HG02943 (cell line): ENCODE results near the gene CCDC148.
"Not testable (repeated sequence)": the region's sequence is repeated elsewhere in the genome, so short reads cannot be mapped to it uniquely, and the experiment has no call there.

ENCODE experiments used
- ATAC-seq: cut with Tn5 transposase; IDR thresholded peaks from one replicate; pipeline ENCODE4 v1.9.1; 2021; ENCODE audit warnings: mild to moderate bottlenecking, low read depth, moderate library complexity; ENCODE audit not compliant: unreplicated experiment

Gene CCDC148

GRCh38 chr2:158484892-158485556, 28.5 kb upstream of the CCDC148 start:
- no peak for ATAC-seq

- no peak for ATAC-seq
These were observed 26.0 kb upstream of the CCDC148 start for GRCh38 chr2:158482594-158482993.

DNA sequence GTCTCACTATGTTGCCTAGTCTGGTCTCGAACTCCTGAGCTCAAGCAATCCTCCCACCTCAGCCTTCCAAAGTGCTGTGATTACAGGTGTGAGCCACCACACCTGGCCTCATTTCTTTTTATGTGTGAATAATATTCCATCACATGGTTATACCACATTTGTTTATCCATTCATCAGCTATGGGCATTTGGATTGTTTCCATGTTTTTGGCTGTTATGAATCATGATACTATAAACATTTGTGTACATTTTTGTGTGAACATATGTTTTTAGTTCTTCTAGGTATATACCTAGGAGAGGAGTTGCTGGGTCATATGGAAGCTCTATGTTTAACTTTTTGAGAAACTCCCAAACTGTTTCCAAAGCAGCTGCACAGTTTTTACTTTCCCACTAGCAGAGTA, 24.6 kb upstream of the CCDC148 start:
- ATAC-seq: no peak

- ATAC-seq: no peak
These were observed 22.3 kb upstream of the CCDC148 start for GRCh38 chr2:158478816-158479215.

GRCh38 chr2:158478237-158478636, 21.7 kb upstream of the CCDC148 start:
- ATAC-seq: no peak

GRCh38 chr2:158477202-158477601, 20.6 kb upstream of the CCDC148 start:
- ATAC-seq: no peak

- ATAC-seq: not testable (repeated sequence)
These were observed 18.0 kb upstream of the CCDC148 start for GRCh38 chr2:158474526-158475011.

DNA sequence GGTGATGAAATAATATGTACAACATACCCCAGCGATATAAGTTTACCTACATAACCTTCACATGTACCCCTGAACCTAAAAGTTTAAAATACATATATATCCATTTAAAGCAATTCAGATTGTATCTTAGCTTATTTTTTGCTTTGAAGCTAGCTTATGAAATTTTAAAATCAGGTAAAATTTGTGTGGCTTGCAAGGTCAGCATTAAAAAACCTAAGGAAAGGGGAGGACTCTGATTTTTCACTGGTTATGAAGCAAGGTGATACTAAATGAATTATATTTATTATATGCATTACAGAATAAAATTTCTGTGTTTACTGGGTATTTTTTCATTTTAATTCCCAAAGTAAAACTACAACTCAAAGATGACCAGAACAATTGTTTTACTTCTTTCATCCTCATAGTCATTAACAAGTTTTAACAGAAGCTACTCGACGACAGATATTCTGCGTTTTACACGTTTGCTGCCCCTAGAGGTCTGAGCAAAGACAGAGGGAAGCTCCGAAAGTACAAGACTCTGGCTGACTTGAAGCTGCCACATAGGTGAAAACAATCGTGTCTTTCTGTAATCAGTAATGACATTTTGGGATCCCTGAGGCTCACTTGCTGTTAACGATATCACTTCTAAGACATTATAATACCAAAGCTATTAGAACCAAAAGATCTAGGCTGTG, 17.3 kb upstream of the CCDC148 start:
- no peak for ATAC-seq

- not testable (repeated sequence) for ATAC-seq
These were observed 16.7 kb upstream of the CCDC148 start for GRCh38 chr2:158473300-158473699.

DNA sequence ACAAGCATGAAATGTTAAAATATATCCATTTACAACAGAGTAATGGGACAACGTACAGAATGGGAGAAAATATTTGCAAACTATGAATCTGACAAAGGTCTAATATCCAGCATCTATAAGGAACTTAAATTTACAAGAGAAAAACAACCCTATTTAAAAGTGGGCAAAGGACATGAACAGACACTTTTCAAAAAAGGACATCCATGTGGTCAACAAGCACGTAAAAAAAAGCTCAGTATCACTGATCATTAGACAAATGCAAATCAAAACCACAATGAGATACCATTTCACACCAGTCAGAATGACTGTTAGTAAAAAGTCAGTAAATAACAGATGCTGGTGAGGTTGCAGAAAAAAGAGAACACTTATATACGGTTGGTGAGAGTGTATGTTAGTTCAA, 16.3 kb upstream of the CCDC148 start:
- ATAC-seq: not testable (repeated sequence)

DNA sequence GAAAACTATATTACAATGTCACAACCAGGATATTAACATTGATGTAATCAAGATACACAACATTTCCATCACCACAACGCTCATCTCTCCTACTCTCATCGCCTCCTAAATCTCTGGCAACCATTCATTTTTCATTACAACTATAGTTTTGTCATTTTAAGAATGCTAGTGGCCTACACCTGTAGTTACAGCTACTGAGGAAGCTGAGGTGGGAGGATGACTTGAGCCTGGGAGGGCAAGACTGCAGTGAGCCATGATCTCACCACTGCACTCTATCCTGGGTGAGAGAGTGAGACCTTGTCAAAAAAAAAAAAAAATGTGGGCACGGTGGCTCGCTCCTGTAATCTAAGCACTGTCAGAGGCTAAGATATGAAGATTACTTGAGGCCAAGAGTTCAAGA, 10.7 kb upstream of the CCDC148 start:
- no peak for ATAC-seq

GRCh38 chr2:158464426-158465281, 8.1 kb upstream of the CCDC148 start:
- ATAC-seq: peak; percentile 75

- no peak for ATAC-seq
These were observed 7.0 kb upstream of the CCDC148 start for GRCh38 chr2:158463496-158464095.

DNA sequence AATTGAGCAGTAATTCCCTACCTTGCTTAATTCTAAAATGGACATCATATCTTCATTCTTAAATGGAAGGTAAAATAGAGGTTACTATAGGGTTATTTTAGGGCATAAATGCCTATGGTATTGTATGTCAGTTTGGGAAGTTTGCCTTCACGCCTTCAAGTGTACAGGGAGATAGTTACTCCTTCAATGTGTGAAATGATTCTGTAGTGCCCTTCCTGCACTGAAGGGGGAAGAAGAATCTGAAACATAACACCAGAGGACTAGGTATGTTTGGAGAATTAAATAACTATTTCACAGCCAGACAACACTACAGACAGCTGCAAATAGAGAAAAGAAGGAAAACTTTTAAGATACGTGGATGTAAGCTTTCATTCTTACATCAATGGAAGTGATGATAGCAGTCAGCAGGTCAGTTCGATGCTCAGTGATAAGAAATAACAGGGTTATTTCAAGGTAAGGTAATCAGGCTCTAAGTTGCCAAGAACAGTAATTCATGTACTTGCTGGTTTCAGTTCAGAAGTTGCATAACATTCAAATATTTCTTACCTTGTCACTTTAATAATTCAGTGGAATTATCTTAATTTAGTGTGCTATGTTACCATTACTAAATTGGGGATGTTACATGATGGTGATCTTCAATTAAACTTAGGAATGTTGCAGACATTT, 4.2 kb upstream of the CCDC148 start:
- ATAC-seq: no peak

DNA sequence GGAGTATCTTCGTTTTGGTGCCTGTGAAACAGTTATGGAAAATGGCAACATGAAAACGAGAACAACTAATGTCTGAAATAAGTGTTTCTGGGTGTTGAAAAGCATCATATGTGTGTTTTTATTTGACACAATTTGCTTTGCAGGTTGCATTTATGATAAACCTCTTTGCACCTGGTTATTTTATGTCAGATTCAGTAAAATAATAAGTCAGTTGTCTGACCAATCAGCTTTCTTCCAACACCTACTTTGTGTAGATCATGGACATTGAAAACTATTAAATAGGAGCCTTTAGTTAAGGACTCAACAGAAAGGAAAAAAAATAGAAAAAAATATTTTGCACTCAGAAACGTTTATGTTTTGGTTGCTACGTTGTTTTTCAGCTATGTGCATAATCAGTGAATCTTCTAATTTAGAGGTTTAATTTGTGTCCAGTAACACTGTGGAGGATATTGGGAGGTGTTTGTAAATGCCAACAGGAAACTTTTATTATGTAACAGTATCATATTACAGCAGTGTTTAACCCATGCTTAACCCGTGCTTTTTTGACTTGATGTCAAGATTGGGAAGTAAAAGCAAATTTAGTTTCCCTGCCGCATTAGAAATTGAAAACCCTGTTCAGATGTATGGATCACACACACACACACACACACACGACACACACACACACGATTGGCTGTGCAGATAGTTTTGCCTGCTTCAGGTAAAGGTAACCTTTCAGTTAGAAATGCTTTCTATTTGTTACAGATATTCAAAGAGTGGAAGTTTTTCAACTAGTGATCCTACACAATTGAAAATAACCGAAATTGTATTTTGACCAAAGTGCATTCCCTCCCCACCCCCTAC, 2.8 kb upstream of the CCDC148 start:
- no peak for ATAC-seq

DNA sequence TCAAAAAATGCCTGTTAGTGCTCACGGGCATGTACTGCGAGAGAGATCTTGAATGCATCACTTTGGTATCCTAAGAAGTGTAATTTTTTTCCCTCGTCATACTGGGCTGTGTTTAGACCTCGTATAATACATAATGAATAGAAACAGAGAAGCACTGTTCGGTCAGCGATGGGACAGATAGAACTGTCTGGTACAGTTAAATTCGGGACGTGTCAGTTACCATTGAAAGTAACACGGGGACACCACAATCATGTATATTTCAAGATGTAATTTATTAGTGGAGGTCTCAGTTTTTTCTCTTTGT, 2.0 kb upstream of the CCDC148 start:
- no peak for ATAC-seq

DNA sequence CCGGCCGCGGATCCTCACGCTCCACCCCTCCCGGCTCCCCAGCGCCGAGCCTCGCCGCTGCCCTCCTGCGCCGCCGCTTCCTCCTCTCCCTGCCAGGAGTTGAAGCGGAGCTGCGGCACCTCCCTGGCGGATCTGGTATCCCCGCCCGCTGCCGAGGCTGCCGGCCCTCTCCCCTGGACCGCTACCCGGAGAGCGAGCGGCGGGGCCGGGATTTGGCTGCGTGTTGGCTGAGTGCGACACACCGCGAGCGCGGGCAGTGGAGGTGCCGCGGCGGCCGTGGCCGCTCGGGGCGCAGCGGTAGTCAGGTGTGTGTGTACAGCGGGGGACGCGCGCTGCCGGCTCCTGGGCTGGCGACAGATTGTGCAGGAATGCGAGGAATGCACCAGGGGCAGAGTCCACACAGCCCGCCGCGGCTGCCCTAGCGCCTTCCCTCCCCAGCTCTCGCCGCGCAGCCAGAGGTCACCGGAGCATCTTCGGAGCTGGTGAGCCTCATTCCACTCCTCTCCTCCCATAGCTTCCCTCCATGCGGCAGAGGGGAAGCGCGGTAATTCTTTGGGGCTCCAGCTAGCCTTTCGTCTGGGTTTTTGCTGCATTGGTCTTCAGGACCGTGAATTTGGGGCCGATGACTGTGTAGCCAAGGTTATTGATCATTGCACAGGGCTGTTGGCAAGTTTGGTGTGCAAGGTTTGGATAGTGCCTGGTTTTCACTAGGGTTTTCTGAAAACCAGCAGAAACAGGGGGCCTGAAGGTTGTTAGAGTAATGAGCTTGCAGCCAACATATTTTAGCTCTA, 1.5 kb upstream of the CCDC148 start:
- ATAC-seq: peak; percentile 46

DNA sequence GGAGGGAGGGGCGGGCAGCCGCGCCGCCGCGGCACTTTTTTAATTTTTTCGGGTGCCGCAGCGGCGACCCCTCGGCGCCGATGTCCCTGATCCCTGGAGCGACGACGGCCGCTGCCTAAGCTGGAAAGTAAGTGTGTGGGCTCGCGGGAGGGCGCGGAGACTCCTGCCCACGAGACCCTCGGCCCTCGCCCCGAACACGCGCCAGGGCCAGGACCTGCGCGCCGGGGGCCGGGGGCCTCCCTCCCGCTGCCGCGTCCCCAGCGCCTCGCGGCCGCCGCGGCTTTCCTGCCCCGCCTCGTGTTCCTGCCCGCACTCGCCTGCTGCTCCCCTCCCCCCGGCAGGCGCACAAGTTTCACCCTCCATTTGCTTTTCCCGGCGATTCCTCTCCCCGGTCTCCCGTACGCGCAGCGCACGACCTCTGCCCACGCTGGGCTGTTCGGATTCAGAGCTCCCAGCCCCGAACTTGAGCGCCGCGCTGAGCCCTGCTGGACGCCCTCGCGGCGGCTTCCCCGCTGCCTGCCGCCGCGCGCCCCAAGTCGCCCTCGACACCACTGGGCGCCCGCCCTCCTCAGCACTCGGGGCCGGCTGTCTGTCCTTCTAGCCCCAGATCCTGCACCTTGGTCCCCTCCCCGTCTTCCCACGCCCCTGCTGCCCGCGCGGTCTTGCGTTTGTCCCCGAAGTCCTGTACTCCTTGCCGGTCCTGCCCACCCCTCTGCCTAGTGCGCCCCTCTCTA, 706 bp upstream of the CCDC148 start:
- ATAC-seq: peak; percentile 38
